H1 (cell line): ENCODE measurements around the gene GBGT1. TPM values are rescaled to one million over a fixed set of nuclear protein-coding genes. Genes with fewer than 3 reads are reported as not detected.

Experiments
- polyA plus RNA-seq, 7 experiments: library from polyadenylated mRNA; depleted of rRNA in 3 of 7; stranded (reverse) in 5 of 7; unstranded in 2 of 7; fragments of >200 nt in 5 of 7; fragments of 200-250 nt in 2 of 7; gene quantifications; 1 replicate in 5 of 7; 2 replicates in 1 of 7; 4 replicates in 1 of 7; pipeline versions ENCODE4 v1.2.1 to v1.2.3, GENCODE V29; 2011 to 2013; ENCODE audit warnings: missing spikeins in 2 of 7, mixed read lengths in 2 of 7
- total RNA-seq: library from RNA; stranded (reverse); fragmentation: NEBNext Ultra II Directional; extraction: Animal tissue kit (Norgen Biotek cat#: 25700); gene quantifications from 2 replicates; pipeline ENCODE4 v1.2.1, GENCODE V29; 2021
- TF ChIP-seq, protein P1 (sequence below): fragments of 300-600 bp; sonication (generic); IDR thresholded peaks from 2 replicates; pipeline ENCODE4 v1.7.1; 2012; ENCODE audit warnings: low read length, moderate library complexity, mild to moderate bottlenecking, inconsistent platforms; ENCODE audit not compliant: insufficient replicate concordance

The GBGT1 gene
- total and polyA plus RNA-seq, 2 of the 8 experiments (the other 6 are each of a cell fraction or from before 2014, with no cell fraction given): 7.1 to 9.7 TPM

DNA sequence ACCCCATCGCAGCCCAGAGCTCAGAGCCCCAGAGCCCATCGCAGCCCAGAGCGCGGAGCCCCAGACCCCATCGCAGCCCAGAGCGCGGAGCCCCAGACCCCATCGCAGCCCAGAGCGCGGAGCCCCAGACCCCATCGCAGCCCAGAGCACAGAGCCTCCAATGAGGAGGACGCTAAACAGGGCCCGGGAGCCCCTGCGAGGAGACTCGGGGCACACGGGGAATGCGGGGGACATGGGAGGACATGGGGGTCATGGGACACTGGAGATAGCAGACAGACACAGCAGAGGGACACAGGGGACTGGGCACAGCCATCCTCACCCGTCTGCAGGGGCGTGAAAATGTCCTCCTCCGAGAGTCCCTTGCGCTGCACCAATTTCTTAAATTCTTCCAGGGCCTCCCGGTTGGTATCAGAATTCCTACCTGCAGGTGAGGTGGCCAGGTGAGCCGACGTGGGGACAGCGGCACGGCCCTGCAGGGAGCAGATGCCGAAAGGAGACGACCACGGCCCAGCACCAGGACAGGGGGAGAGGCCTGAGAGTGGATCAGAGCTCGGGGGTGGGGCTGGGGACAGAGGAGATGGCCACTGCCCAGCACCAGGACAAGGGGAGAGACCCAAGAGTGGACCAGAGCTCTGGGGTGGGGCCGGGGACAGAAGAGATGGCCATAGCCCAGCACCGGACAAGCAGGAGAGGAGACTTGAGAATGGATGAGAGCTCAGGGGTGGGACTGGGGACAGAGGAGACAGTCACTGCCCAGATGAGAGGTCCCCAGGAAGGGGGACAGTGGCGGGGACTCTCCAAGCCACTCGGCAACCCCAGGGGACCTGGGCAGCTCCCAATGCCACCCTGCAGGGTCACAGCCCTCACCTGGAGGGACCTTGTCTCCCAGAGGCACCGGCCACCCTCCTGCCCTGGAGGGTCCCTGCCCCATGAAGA lies 42.5 kb upstream of the GBGT1 start (continued):
- TF ChIP-seq, protein P1, sequence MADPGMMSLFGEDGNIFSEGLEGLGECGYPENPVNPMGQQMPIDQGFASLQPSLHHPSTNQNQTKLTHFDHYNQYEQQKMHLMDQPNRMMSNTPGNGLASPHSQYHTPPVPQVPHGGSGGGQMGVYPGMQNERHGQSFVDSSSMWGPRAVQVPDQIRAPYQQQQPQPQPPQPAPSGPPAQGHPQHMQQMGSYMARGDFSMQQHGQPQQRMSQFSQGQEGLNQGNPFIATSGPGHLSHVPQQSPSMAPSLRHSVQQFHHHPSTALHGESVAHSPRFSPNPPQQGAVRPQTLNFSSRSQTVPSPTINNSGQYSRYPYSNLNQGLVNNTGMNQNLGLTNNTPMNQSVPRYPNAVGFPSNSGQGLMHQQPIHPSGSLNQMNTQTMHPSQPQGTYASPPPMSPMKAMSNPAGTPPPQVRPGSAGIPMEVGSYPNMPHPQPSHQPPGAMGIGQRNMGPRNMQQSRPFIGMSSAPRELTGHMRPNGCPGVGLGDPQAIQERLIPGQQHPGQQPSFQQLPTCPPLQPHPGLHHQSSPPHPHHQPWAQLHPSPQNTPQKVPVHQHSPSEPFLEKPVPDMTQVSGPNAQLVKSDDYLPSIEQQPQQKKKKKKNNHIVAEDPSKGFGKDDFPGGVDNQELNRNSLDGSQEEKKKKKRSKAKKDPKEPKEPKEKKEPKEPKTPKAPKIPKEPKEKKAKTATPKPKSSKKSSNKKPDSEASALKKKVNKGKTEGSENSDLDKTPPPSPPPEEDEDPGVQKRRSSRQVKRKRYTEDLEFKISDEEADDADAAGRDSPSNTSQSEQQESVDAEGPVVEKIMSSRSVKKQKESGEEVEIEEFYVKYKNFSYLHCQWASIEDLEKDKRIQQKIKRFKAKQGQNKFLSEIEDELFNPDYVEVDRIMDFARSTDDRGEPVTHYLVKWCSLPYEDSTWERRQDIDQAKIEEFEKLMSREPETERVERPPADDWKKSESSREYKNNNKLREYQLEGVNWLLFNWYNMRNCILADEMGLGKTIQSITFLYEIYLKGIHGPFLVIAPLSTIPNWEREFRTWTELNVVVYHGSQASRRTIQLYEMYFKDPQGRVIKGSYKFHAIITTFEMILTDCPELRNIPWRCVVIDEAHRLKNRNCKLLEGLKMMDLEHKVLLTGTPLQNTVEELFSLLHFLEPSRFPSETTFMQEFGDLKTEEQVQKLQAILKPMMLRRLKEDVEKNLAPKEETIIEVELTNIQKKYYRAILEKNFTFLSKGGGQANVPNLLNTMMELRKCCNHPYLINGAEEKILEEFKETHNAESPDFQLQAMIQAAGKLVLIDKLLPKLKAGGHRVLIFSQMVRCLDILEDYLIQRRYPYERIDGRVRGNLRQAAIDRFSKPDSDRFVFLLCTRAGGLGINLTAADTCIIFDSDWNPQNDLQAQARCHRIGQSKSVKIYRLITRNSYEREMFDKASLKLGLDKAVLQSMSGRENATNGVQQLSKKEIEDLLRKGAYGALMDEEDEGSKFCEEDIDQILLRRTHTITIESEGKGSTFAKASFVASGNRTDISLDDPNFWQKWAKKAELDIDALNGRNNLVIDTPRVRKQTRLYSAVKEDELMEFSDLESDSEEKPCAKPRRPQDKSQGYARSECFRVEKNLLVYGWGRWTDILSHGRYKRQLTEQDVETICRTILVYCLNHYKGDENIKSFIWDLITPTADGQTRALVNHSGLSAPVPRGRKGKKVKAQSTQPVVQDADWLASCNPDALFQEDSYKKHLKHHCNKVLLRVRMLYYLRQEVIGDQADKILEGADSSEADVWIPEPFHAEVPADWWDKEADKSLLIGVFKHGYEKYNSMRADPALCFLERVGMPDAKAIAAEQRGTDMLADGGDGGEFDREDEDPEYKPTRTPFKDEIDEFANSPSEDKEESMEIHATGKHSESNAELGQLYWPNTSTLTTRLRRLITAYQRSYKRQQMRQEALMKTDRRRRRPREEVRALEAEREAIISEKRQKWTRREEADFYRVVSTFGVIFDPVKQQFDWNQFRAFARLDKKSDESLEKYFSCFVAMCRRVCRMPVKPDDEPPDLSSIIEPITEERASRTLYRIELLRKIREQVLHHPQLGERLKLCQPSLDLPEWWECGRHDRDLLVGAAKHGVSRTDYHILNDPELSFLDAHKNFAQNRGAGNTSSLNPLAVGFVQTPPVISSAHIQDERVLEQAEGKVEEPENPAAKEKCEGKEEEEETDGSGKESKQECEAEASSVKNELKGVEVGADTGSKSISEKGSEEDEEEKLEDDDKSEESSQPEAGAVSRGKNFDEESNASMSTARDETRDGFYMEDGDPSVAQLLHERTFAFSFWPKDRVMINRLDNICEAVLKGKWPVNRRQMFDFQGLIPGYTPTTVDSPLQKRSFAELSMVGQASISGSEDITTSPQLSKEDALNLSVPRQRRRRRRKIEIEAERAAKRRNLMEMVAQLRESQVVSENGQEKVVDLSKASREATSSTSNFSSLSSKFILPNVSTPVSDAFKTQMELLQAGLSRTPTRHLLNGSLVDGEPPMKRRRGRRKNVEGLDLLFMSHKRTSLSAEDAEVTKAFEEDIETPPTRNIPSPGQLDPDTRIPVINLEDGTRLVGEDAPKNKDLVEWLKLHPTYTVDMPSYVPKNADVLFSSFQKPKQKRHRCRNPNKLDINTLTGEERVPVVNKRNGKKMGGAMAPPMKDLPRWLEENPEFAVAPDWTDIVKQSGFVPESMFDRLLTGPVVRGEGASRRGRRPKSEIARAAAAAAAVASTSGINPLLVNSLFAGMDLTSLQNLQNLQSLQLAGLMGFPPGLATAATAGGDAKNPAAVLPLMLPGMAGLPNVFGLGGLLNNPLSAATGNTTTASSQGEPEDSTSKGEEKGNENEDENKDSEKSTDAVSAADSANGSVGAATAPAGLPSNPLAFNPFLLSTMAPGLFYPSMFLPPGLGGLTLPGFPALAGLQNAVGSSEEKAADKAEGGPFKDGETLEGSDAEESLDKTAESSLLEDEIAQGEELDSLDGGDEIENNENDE: no peak
